K562 (cell line): ENCODE measurements around the gene PLEKHA7. TPM values are rescaled to one million over a fixed set of nuclear protein-coding genes. Genes with fewer than 3 reads are reported as not detected.

Experiments used
- ATAC-seq: fragments of 200-7000 bp; cut with Tn5 transposase; 3 replicates; pipeline ENCODE4 v1.9.1; 2020; ENCODE audit warnings: moderate library complexity
- BruUV-seq: library from RNA; stranded (reverse); fragments of 400-500 nt; replicated peaks from 2 replicates; lab custom pipeline; 2021; lab: Mats Ljungman, UMichigan
- CTCF ChIA-PET: fragments of 300-600 bp; formaldehyde crosslinking; extraction: SDS; loops from one replicate; lab custom pipeline; 2021; ENCODE audit warnings: low intra/inter-chr PET ratio; lab: Yijun Ruan, JAX
- POLR2A ChIA-PET: fragments of 300-600, 350-650 bp; sonication (Branson Sonifier 250); formaldehyde crosslinking; extraction: SDS; loops from one replicate; lab custom pipeline; 2021; ENCODE audit warnings: antibody characterized with exemption, inconsistent platforms; lab: Yijun Ruan, JAX
- DNase-seq, 4 experiments: peaks; one replicate each; pipeline versions ENCODE4 v3.0.0 to v3.0.0-alpha.2; 2011 to 2018; ENCODE audit warnings: low spot score in 3 of 4, mixed read lengths in 3 of 4; ENCODE audit errors: extremely low read depth in 1 of 4
- FAIRE-seq: peaks from 2 replicates; lab custom pipeline; 2011; peaks lifted over from hg19 to GRCh38; lab: Jason Lieb, UNC
- H2AFZ ChIP-seq: 2 replicates; pipeline ENCODE4 v1.6.0; 2011; ENCODE audit warnings: low read depth, low read length, control low read depth, inconsistent platforms
- H3K27ac ChIP-seq: fragments of 200-600 bp; 3 replicates; pipeline ENCODE4 v1.8.0; 2011; ENCODE audit warnings: low read depth, mild to moderate bottlenecking, control low read depth, inconsistent platforms, low read length, moderate library complexity, mixed read lengths; ENCODE audit errors: extremely low read depth
- H3K27me3 ChIP-seq, 2 experiments: fragments of 300-600 bp in 1 of 2; 2 replicates in 1 of 2; 3 replicates in 1 of 2; pipeline versions ENCODE4 v1.6.0 to v1.8.0; 2011; ENCODE audit warnings: inconsistent platforms in 2 of 2, low read length in 2 of 2, mild to moderate bottlenecking in 1 of 2, mixed read lengths in 1 of 2, moderate library complexity in 1 of 2; ENCODE audit not compliant: control insufficient read depth in 2 of 2, insufficient read depth in 2 of 2
- H3K36me3 ChIP-seq: fragments of 300-600 bp; 3 replicates; pipeline ENCODE4 v1.8.0; 2011; ENCODE audit warnings: mild to moderate bottlenecking, low read length, inconsistent platforms; ENCODE audit not compliant: control insufficient read depth, insufficient read depth
- H3K4me1 ChIP-seq, 2 experiments: fragments of 200-600 bp in 1 of 2; replicated peaks in 1 of 2; 2 replicates in 1 of 2; 3 replicates in 1 of 2; pipeline versions ENCODE4 v1.5.1 to v1.8.0; 2011; ENCODE audit warnings: inconsistent platforms in 2 of 2, low read length in 2 of 2, mild to moderate bottlenecking in 1 of 2, mixed read lengths in 1 of 2, moderate library complexity in 1 of 2; ENCODE audit not compliant: control insufficient read depth in 2 of 2, insufficient read depth in 2 of 2
- H3K4me2 ChIP-seq: 2 replicates; pipeline ENCODE4 v1.6.1; 2011; ENCODE audit warnings: low read length, control low read depth, inconsistent platforms, mixed read lengths; ENCODE audit not compliant: insufficient read depth
- H3K4me3 ChIP-seq: fragments of 200-600 bp; sonication (generic), shearing (Covaris generic); 2 replicates; pipeline ENCODE4 v1.5.1; 2016; ENCODE audit warnings: control low read depth, inconsistent platforms
- H3K79me2 ChIP-seq: fragments of 200-600 bp; 3 replicates; pipeline ENCODE4 v1.8.0; 2011; ENCODE audit warnings: low read length, inconsistent platforms; ENCODE audit not compliant: control insufficient read depth, insufficient read depth
- H3K9ac ChIP-seq, 2 experiments: 2 replicates each; pipeline versions ENCODE4 v1.6.0 to v1.6.1; 2011; ENCODE audit warnings: low read depth in 2 of 2, low read length in 2 of 2, control low read depth in 1 of 2, inconsistent platforms in 1 of 2, mild to moderate bottlenecking in 1 of 2, mixed read lengths in 1 of 2; ENCODE audit not compliant: insufficient read depth in 1 of 2
- H3K9me1 ChIP-seq: one replicate; pipeline ENCODE4 v1.6.0; 2011; ENCODE audit warnings: inconsistent platforms, mild to moderate bottlenecking, low read length, moderate library complexity; ENCODE audit not compliant: control insufficient read depth, insufficient read depth
- H3K9me3 ChIP-seq: replicated peaks from 2 replicates; pipeline ENCODE4 v1.5.1; 2011; ENCODE audit warnings: low read depth, low read length, inconsistent platforms; ENCODE audit not compliant: control insufficient read depth, insufficient read depth
- H4K20me1 ChIP-seq: replicated peaks from 2 replicates; pipeline ENCODE4 v1.6.1; 2011; ENCODE audit warnings: low read length, inconsistent platforms, mixed read lengths; ENCODE audit not compliant: control insufficient read depth, insufficient read depth
- ATF4 ChIP-seq: fragments of 450-650 bp; formaldehyde crosslinking; IDR thresholded peaks from 2 replicates; pipeline ENCODE4 v1.4.0; 2022; ENCODE audit warnings: mild to moderate bottlenecking, moderate library complexity
- FOXP1 ChIP-seq: sonication (generic); formaldehyde crosslinking; IDR thresholded peaks from 2 replicates; pipeline ENCODE4 v1.8.0; 2022; ENCODE audit warnings: mild to moderate bottlenecking, missing genetic modification reagents
- HCFC1 ChIP-seq: IDR thresholded peaks from 2 replicates; pipeline ENCODE4 v1.6.1; 2012; ENCODE audit warnings: low read depth, low read length, improper control_type of control experiment
- LCOR ChIP-seq: sonication (generic); formaldehyde crosslinking; IDR thresholded peaks from 2 replicates; pipeline ENCODE4 v1.8.0; 2022; ENCODE audit warnings: mild to moderate bottlenecking, missing genetic modification reagents
- ZC3H8 ChIP-seq: fragments of 450-650 bp; IDR thresholded peaks from 2 replicates; pipeline ENCODE4 v1.6.1; 2017
- ZFP1 ChIP-seq: fragments of 450-650 bp; formaldehyde crosslinking; IDR thresholded peaks from 2 replicates; pipeline ENCODE4 v1.4.0; 2020; ENCODE audit warnings: mild to moderate bottlenecking, mixed read lengths
- ZNF644 ChIP-seq: fragments of 200-800 bp; sonication (Bioruptor generic); IDR thresholded peaks from 2 replicates; pipeline ENCODE4 v1.6.1; 2016; ENCODE audit warnings: low read depth, missing genetic modification characterization, missing compliant biosample characterization
- WGBS: fragments of 100-300 bp; shearing (Covaris generic); methylation state at CpG from one replicate; pipeline ENCODE4 v1.1.6; 2016; ENCODE audit warnings: low coverage, mixed read lengths; ENCODE audit not compliant: insufficient coverage; ENCODE audit errors: missing lambda C conversion rate; 5-methylcytosine and 5-hydroxymethylcytosine counted together
- in situ Hi-C: fragments of 300-500 bp; cut with MboI; formaldehyde crosslinking; loops from 4 replicates; pipeline ENCODE4 v1.15.0; 2018; ENCODE audit warnings: inconsistent platforms, mixed read lengths
- intact Hi-C: fragments of 100-400 bp; cut with micrococcal nuclease; formaldehyde crosslinking; loops from 2 replicates; pipeline ENCODE4 v1.14.2; 2022
- polyA plus RNA-seq, 8 experiments: library from polyadenylated mRNA; depleted of rRNA in 4 of 8; stranded (reverse) in 5 of 8; unstranded in 3 of 8; fragments of >200 nt; fragmentation: Nextera tagmentation in 2 of 8; fragmentation: Illumina TruSeq in 1 of 8; extraction: Ambion mirVana in 2 of 8; extraction: Trizol in 1 of 8; gene quantifications; 2 replicates each; pipeline versions ENCODE4 v1.2.1 to v1.2.3, GENCODE V29; 2011 to 2014; ENCODE audit warnings: inconsistent platforms in 1 of 8, missing spikeins in 1 of 8
- total RNA-seq, 7 experiments: library from RNA; depleted of rRNA in 6 of 7; stranded (reverse); fragments of >200 nt in 6 of 7; fragmentation: Illumina TruSeq in 2 of 7; extraction: Trizol in 2 of 7; gene quantifications; 2 replicates each; pipeline versions ENCODE4 v1.2.1 to v1.2.3, GENCODE V29; 2011 to 2021; ENCODE audit warnings: low replicate concordance in 1 of 7

PLEKHA7 gene
- total and polyA plus RNA-seq, 9 of the 15 experiments (the other 6 are each of a cell fraction or from before 2014, with no cell fraction given) = 0.06 to 0.77 (median 0.20) TPM; not detected in 1

DNA sequence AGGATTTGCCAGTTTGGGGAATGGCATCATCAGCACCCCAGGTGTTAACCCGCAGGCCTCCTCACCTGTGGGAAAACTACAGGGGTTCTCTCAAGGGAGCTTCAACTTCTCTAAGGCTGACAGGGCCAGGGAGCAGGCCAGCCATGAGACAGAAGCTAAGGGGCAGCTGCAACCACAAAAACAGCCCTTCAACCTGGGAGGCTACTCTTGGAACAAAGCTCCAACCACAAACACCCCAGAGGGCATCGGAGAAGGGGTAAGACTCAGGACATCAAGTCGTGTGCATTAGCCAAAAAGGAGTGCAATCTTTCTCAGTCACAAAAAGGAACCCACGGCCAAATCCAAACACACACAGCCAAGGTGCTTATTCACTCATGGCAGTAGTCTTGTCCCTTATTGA is 103.0 kb downstream of the PLEKHA7 start:
- in situ Hi-C loops = no loop called here

More for the DNA sequence above, 103.0 kb downstream of the PLEKHA7 start:
- Histone ChIP-seq H3K4me2 (no peak overlapping the region), H3K4me1 (no peaks in the 10 kb centered on the region), H3K4me3 (no peak overlapping the region), H3K9ac (no peak overlapping the region), H4K20me1 (no peaks in the 10 kb centered on the region), H3K27me3 (peaks cover 15 to 34% of the 10 kb centered on the region in 2 experiments; a peak in 4 of 5 replicates), H3K9me3 (no peaks in the 10 kb centered on the region), H3K79me2 (no peaks in the 10 kb centered on the region), H3K9me1 (no peaks in the 10 kb centered on the region), H3K27ac (no peak overlapping the region), H2AFZ (no peak overlapping the region), H3K36me3 (no peaks in the 10 kb centered on the region)
- TF ChIP-seq ZNF644 (tag) (no peak), ATF4 (CRISPR knock-in tag) (no peak), ZFP1 (CRISPR knock-in tag) (no peak), LCOR (CRISPR knock-in tag) (no peak), ZC3H8 (no peak), FOXP1 (no peak), HCFC1 (no peak)
- ChIA-PET POLR2A (interaction anchor here (0.6 kb wide), 2 partner anchors 9 to 154 kb away, joined by 3 read pairs; no protein-coding TSS in a partner anchor), CTCF (no interaction called here)
- no TSS peak for BruUV-seq
- DNase-seq (no peak), FAIRE-seq (no peak), ATAC-seq (no peak)
- WGBS = 2% methylated on average over 4 of the region's 4 CpGs
- intact Hi-C loops = no loop called here
